ENCODE measurements around the gene PRMT6.
A peak's percentile ranks its signal among the peaks of the same experiment; 100 is the strongest.

Gene PRMT6

GRCh38 chr1:107095647-107096046, 39.2 kb downstream of the PRMT6 start:
- no peak for DNase-seq

- DNase-seq, result no peak
Measured at GRCh38 chr1:107096690-107097089, 40.2 kb downstream of the PRMT6 start.

GRCh38 chr1:107098961-107099360, 42.5 kb downstream of the PRMT6 start:
- DNase-seq, result no peak

GRCh38 chr1:107100331-107100984, 44.0 kb downstream of the PRMT6 start:
- DNase-seq, result peak; percentile 69

- DNase-seq, result no peak
Measured at GRCh38 chr1:107105914-107106313, 49.4 kb downstream of the PRMT6 start.

Measured in fibroblast of skin of back (primary cell).